HEK293 (cell line): Measurements from ENCODE around the gene ELL3.
"Not testable (repeated sequence)": the region's sequence is repeated elsewhere in the genome, so short reads cannot be mapped to it uniquely, and the experiment has no call there.

Experiments
- CTCF ChIP-seq: fragments of 450-650 bp; formaldehyde crosslinking; IDR thresholded peaks from 2 replicates; pipeline ENCODE4 v1.5.1; 2016; ENCODE audit warnings: missing biosample characterization, missing genetic modification characterization
- ZNF488 ChIP-seq: fragments of 450-650 bp; formaldehyde crosslinking; IDR thresholded peaks from 2 replicates; pipeline ENCODE4 v1.5.1; 2016; ENCODE audit warnings: missing biosample characterization, missing genetic modification characterization
- ZNF514 ChIP-seq: fragments of 450-650 bp; formaldehyde crosslinking; IDR thresholded peaks from 2 replicates; pipeline ENCODE4 v1.5.1; 2016; ENCODE audit warnings: missing biosample characterization, missing genetic modification characterization
- ZNF558 ChIP-seq: fragments of 450-650 bp; formaldehyde crosslinking; IDR thresholded peaks from 2 replicates; pipeline ENCODE4 v1.5.1; 2016; ENCODE audit warnings: missing biosample characterization, missing genetic modification characterization
- ZNF792 ChIP-seq: fragments of 450-650 bp; formaldehyde crosslinking; IDR thresholded peaks from 2 replicates; pipeline ENCODE4 v1.5.1; 2016; ENCODE audit warnings: missing biosample characterization, missing genetic modification characterization
- ZSCAN5A ChIP-seq: fragments of 450-650 bp; formaldehyde crosslinking; IDR thresholded peaks from 2 replicates; pipeline ENCODE4 v1.5.1; 2016; ENCODE audit warnings: missing biosample characterization, missing genetic modification characterization

- TF ChIP-seq CTCF; ZNF514 (tag by site-specific recombination); ZNF488 (tag by site-specific recombination); ZNF558; ZNF792 (tag by site-specific recombination); ZSCAN5A (tag by site-specific recombination): not testable (repeated sequence)
These were observed 29.9 kb downstream of the ELL3 start for GRCh38 chr15:43746903-43747309.
